Ishikawa (cell line): ENCODE data around the gene TCEAL9.

Experiments
- CREB1 ChIP-seq: IDR thresholded peaks from 2 replicates; pipeline ENCODE4 v1.6.1; 2012; ENCODE audit warnings: low read depth
- EGR1 ChIP-seq: IDR thresholded peaks from 2 replicates; pipeline ENCODE4 v1.6.1; 2012
- EP300 ChIP-seq: IDR thresholded peaks from 2 replicates; pipeline ENCODE4 v1.6.1; 2012; ENCODE audit warnings: borderline replicate concordance
- FOXM1 ChIP-seq: IDR thresholded peaks from 2 replicates; pipeline ENCODE4 v1.6.1; 2012; ENCODE audit warnings: low read depth, borderline replicate concordance
- TCF12 ChIP-seq: IDR thresholded peaks from 2 replicates; pipeline ENCODE4 v1.6.1; 2012; ENCODE audit warnings: low read depth
- TEAD4 ChIP-seq: IDR thresholded peaks from 2 replicates; pipeline ENCODE4 v1.6.1; 2012
- TF ChIP-seq, protein P1 (sequence below): IDR thresholded peaks from 2 replicates; pipeline ENCODE4 v1.6.1; 2012

- no peak for TF ChIP-seq FOXM1
- TF ChIP-seq, protein P1, sequence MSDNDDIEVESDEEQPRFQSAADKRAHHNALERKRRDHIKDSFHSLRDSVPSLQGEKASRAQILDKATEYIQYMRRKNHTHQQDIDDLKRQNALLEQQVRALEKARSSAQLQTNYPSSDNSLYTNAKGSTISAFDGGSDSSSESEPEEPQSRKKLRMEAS = no peak
- no peak for TF ChIP-seq EP300
- TF ChIP-seq TEAD4 = no peak
- no peak for TF ChIP-seq CREB1
- no peak for TF ChIP-seq TCF12
- TF ChIP-seq EGR1 = no peak
Observed at GRCh38 chrX:103378990-103379389, 22.7 kb downstream of the TCEAL9 start.
